Adipose tissue (tissue), 3 donors: ENCODE data around the gene PTPRM. TPM values are rescaled to one million over a fixed set of nuclear protein-coding genes. Genes with fewer than 3 reads are reported as not detected.

ENCODE experiments used
- H3K27ac ChIP-seq: one replicate; pipeline ENCODE4 v1.5.1; 2013; ENCODE audit warnings: low read depth, low read length
- WGBS, 3 donors: extraction: QIAGEN DNeasy Blood & Tissue Kit; methylation state at CpG; one replicate each; pipeline ENCODE4 v1.1.7; 2013; 5-methylcytosine and 5-hydroxymethylcytosine counted together
- polyA plus RNA-seq, 3 donors: library from polyadenylated mRNA; stranded (reverse); fragments of 200-250 nt; gene quantifications; one replicate each; pipeline ENCODE4 v1.2.3, GENCODE V29; 2013
- donor health status: healthy with polysubstance abuse.
- donor health status: Bipolar disorder and iron deficiency.
- donor health status: healthy.

Gene PTPRM
- polyA plus RNA-seq, 3 donors, result 20.6 to 106 (median 88.9) TPM

GRCh38 chr18:8361941-8362471 is 794.9 kb downstream of the PTPRM start:
- WGBS, 3 donors, result 90 to 98% (median 95%) methylated on average over 5 of the region's 5 CpGs
- no peak overlapping the region for H3K27ac ChIP-seq

DNA sequence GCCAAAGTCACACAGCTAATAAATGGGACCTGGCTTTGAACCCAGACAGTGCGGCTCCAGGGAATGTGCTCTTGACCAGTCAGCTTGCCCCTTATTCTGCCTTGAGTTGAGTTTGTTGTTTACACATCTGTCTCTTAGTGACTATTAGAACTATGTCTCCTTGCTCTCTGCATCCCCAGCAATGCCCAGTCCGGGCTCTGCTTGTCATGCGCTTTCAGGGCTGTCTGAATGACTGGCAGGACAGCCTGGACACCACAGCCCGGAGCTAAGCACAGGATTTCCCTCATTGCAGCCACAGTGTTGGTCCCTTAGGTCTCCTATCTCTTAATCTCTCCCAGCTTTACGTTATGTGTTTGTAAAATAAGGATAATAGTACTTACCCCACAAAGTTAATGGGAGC is 795.7 kb downstream of the PTPRM start:
- H3K27ac ChIP-seq, result no peak overlapping the region
- 95 to 96% (median 96%) methylated on average over 5 of the region's 5 CpGs for WGBS, 3 donors

DNA sequence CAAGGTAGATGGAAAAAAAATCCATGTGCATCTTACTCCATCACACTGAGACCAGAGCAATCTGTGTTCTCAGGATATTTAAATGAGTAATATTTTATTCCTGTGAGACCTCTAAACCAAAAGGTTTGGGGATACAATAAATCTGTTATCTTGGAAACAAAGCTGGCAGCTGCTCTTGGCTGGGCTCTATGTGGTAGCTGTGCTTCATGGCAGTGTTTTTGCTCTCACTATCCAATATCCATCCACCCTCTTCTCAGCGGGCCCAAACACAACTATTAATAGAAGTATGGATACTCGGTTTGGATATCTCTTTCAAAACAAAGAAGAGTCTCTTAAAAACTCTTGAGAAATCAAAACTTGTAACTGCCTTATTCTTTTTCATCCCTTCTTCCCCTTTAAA is 797.3 kb downstream of the PTPRM start:
- 67 to 83% (median 72%) methylated on average over 2 of the region's 2 CpGs for WGBS, 3 donors
- H3K27ac ChIP-seq, result no peak overlapping the region

- WGBS, 3 donors, result 85 to 91% (median 88%) methylated on average over 5 of the region's 5 CpGs
- H3K27ac ChIP-seq, result no peak overlapping the region
These were observed 797.9 kb downstream of the PTPRM start for GRCh38 chr18:8365006-8365405.

DNA sequence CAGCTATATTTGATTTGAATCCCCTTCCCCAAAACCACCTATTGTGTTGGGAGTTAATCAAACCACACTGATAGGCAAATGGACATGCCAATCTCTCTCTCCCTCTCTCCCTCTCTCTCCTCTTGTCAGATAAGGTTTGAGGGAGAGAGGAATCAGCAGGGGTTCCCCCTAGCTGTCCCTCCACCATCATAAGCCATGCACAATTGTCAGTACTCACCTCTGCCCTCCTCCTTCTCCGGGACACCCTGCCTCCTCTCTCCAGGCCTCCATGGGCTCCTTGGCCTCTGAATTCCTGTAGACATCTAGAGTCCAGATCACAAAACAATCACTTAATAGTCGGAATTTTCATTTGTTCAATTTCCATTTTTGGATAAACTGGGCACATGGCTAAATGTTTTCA is 798.4 kb downstream of the PTPRM start:
- WGBS, 3 donors, result 92 to 97% (median 93%) methylated on average over 2 of the region's 2 CpGs
- no peak overlapping the region for H3K27ac ChIP-seq

- no peak overlapping the region for H3K27ac ChIP-seq
- WGBS, 3 donors, result 69 to 93% (median 89%) methylated on average over 5 of the region's 5 CpGs
These were observed 799.0 kb downstream of the PTPRM start for GRCh38 chr18:8366070-8366469.

- 47 to 75% (median 67%) methylated on average over 16 of the region's 16 CpGs for WGBS, 3 donors
- H3K27ac ChIP-seq, result no peak overlapping the region
These were observed 799.5 kb downstream of the PTPRM start for GRCh38 chr18:8366656-8367055.

- WGBS, 3 donors, result 4 to 8% (median 5%) methylated on average over 47 of the region's 47 CpGs
- no peak overlapping the region for H3K27ac ChIP-seq
These were observed 800.3 kb downstream of the PTPRM start for GRCh38 chr18:8367217-8367988.

DNA sequence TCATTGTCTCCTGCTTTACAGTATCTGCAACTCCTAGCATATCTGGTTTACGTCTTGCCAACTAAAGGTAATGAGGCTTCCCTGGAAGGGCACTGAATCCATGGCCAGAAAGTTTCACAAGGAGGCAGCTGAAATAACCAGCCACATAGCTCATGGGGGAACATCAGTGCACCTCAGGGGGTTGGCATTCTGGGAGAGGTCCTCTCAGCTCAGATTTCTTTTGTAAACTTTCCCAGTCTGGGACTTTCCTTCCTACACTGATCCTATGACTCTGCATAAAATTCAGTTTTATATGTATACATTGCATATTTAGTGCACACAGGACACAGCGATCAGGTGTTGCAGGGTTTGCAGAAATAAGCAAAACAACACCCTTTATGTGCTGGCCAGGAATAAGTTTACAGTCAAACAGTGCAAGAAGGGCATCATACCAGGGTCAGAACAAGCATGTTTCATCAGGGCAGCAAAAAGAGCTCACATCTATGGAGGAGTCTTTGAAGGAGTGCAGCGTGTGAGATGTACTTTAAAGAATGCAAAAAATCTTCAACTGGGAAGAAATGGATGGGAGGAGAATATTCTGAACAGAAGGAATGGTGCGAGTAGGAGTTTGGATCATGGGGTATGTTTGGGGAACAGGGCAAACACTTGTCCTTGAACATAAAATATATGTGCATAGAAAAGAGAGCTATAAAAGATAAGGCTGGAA is 801.5 kb downstream of the PTPRM start:
- 87 to 94% (median 92%) methylated on average over 4 of the region's 4 CpGs for WGBS, 3 donors
- no peak overlapping the region for H3K27ac ChIP-seq

DNA sequence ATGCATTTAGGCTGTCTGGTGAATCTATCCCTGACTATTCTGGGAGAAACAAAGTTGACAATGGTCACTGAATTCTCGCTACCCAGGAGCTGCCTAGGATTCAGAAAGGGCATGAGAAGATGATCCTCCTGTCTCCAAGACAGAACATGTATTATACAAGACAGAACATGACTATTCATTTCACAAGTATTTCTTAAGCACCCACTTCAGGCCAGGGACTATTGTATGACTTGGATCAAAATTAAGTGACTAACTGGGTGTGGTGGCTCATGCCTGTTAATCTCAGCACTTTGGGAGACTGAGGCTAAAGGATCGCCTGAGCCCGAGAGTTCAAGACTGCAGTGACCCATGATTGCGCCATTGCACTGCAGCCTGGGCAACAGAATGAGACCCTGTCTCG is 806.4 kb downstream of the PTPRM start:
- no peak overlapping the region for H3K27ac ChIP-seq
- WGBS, 3 donors, result 92 to 96% (median 94%) methylated on average over 5 of the region's 5 CpGs

DNA sequence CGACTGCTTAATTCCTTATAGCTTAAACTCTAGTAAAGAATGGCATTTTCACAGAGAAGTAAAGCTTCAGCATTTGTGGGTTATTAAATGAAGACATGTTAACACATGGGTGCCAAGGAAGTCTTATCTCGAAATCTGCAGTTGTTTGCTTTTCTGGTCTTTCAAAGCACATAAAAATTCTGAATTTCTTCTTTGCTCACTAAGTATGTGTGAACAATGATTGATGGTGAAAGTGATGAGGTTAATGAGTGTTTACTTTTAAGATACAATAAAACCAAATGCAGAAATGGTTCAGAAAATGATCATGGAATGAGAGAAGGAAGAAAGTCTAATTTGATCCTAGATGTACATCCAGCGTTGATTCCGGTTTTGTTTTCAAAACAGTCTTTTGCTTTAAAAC is 807.6 kb downstream of the PTPRM start:
- H3K27ac ChIP-seq, result no peak overlapping the region
- 79 to 96% (median 93%) methylated on average over 4 of the region's 4 CpGs for WGBS, 3 donors

GRCh38 chr18:8375249-8375648 is 808.1 kb downstream of the PTPRM start:
- H3K27ac ChIP-seq, result no peak overlapping the region
- 92 to 99% (median 97%) methylated on average over 3 of the region's 3 CpGs for WGBS, 3 donors

GRCh38 chr18:8376113-8376512 is 809.0 kb downstream of the PTPRM start:
- no peak overlapping the region for H3K27ac ChIP-seq
- 97 to 98% (median 97%) methylated on average over 7 of the region's 7 CpGs for WGBS, 3 donors

GRCh38 chr18:8379187-8379941 is 812.2 kb downstream of the PTPRM start:
- no peak overlapping the region for H3K27ac ChIP-seq
- WGBS, 3 donors, result 89 to 91% (median 90%) methylated on average over 19 of the region's 19 CpGs

- WGBS, 3 donors, result 86 to 100% (median 95%) methylated on average over 2 of the region's 2 CpGs
- H3K27ac ChIP-seq, result no peak overlapping the region
These were observed 812.9 kb downstream of the PTPRM start for GRCh38 chr18:8380006-8380405.

GRCh38 chr18:8380926-8381325 is 813.8 kb downstream of the PTPRM start:
- H3K27ac ChIP-seq, result no peak overlapping the region

DNA sequence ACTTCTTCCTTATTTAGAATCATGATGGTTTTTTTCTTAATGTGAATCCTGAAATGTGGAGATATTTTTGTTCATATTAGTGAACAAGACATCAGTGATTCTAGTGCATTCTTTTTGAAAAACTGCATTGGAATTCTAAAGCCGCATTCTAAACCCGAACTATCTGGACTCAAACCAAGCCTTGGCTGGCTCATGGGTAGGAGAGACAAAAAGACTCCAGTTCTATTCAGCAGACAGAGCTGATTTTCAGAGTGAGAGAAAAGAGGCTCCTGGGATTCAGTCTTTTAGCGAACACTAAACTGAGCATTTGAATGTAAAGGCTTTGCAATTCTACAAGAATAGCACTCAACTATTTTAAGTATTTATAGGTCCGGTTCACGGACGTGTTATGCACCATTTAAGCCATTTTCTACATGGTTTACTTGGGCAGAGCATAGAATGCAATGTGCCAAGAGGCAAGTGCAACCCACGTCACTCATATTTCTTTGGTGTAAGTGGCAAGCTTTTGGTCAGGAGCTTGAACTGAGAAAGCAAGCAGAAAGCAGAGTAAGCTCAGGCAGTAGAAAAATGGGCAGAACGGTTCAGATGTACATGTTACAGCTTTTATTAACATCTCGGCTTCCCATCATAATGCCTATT is 814.8 kb downstream of the PTPRM start:
- no peak overlapping the region for H3K27ac ChIP-seq
- 75 to 88% (median 83%) methylated on average over 9 of the region's 9 CpGs for WGBS, 3 donors

More at GRCh38 chr18:8380926-8381325, 813.8 kb downstream of the PTPRM start:
- 80 to 98% (median 90%) methylated on average over 2 of the region's 2 CpGs for WGBS, 3 donors

GRCh38 chr18:8385400-8385799 is 818.3 kb downstream of the PTPRM start:
- 87 to 98% (median 88%) methylated on average over 4 of the region's 4 CpGs for WGBS, 3 donors

More at GRCh38 chr18:8385400-8385799, 818.3 kb downstream of the PTPRM start:
- H3K27ac ChIP-seq, result no peak overlapping the region
